OCI-LY1 (cell line): Measurements from ENCODE around the gene KRT80.

Source experiments
- EZH2 ChIP-seq: fragments of 200-600 bp; sonication (generic), shearing (Covaris generic); IDR thresholded peaks from 2 replicates; pipeline ENCODE4 v1.8.0; 2017; ENCODE audit warnings: borderline replicate concordance, mixed run types, mild to moderate bottlenecking, antibody characterized with exemption, low read length, moderate library complexity, mixed read lengths
- TF ChIP-seq, protein P1 (sequence below): fragments of 200-600 bp; sonication (generic), shearing (Covaris generic); IDR thresholded peaks from 2 replicates; pipeline ENCODE4 v1.5.1; 2017; ENCODE audit warnings: mild to moderate bottlenecking, antibody characterized with exemption, low read length, moderate library complexity, mixed read lengths

DNA sequence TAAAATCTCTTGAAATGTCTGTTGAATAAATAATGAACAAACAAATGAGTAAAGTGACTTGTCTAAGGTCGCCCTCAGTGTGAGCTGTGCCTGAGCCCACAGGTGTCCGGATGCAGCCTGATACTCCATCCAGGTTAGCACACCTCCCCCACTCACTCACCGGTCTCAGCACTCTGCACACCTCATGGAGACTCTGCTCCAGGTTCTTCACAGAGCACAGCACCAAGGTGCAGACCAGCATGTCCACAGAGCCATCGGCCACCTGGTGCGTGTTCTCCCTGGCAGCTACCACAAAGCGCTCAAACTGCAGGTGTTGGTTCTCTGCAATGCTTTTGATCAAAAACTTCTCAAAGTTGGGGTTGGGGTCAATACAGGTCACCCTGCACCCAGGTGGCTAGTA, 37.1 kb upstream of the KRT80 start:
- TF ChIP-seq, protein P1, sequence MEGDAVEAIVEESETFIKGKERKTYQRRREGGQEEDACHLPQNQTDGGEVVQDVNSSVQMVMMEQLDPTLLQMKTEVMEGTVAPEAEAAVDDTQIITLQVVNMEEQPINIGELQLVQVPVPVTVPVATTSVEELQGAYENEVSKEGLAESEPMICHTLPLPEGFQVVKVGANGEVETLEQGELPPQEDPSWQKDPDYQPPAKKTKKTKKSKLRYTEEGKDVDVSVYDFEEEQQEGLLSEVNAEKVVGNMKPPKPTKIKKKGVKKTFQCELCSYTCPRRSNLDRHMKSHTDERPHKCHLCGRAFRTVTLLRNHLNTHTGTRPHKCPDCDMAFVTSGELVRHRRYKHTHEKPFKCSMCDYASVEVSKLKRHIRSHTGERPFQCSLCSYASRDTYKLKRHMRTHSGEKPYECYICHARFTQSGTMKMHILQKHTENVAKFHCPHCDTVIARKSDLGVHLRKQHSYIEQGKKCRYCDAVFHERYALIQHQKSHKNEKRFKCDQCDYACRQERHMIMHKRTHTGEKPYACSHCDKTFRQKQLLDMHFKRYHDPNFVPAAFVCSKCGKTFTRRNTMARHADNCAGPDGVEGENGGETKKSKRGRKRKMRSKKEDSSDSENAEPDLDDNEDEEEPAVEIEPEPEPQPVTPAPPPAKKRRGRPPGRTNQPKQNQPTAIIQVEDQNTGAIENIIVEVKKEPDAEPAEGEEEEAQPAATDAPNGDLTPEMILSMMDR, result no peak
- TF ChIP-seq EZH2, result no peak
